GM19025 (cell line): ENCODE data around the gene CFAP53.

Source experiments
- ATAC-seq: cut with Tn5 transposase; IDR thresholded peaks from one replicate; pipeline ENCODE4 v1.9.1; 2021; ENCODE audit warnings: mild to moderate bottlenecking, low read depth, moderate library complexity; ENCODE audit not compliant: unreplicated experiment

Gene CFAP53

DNA sequence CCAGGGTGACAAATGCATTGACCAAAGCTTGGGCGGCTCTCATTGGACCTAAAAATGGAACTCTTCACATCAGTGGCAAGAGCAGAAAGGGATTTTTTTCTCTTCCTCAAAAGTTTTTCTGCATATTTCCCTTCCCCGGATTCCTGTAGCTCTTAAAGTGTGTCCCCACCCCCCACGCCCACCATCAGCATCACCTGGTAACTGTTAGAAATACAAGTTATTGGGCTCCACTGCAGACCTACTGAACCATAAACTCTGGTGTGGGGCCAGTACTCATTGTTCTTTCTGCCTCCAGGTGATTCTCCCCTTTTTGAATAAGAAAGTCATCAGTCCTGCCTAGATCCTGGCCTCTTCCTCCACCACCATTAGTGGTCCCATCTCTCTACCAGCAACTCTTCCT is 70.0 kb downstream of the CFAP53 start:
- no peak for ATAC-seq

DNA sequence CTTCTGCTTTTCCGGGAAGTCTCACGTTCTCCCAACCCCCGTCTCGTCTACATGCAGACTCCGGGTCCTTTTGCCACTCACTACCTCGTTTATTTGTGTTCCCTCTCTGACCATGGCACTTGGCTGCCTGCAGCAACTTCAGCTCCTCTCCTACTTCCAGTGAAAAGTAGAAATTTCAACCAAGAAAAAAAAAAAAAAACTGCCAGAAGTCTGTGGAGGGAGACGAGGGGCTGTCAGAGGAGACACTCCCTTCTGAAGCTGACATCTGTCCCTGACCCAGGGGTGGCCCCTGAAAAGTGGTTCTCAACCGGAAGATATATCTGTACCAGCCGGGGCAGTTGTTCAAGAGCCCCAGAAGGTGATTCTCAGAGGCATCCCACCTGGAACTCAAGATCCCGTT is 70.6 kb downstream of the CFAP53 start:
- no peak for ATAC-seq

DNA sequence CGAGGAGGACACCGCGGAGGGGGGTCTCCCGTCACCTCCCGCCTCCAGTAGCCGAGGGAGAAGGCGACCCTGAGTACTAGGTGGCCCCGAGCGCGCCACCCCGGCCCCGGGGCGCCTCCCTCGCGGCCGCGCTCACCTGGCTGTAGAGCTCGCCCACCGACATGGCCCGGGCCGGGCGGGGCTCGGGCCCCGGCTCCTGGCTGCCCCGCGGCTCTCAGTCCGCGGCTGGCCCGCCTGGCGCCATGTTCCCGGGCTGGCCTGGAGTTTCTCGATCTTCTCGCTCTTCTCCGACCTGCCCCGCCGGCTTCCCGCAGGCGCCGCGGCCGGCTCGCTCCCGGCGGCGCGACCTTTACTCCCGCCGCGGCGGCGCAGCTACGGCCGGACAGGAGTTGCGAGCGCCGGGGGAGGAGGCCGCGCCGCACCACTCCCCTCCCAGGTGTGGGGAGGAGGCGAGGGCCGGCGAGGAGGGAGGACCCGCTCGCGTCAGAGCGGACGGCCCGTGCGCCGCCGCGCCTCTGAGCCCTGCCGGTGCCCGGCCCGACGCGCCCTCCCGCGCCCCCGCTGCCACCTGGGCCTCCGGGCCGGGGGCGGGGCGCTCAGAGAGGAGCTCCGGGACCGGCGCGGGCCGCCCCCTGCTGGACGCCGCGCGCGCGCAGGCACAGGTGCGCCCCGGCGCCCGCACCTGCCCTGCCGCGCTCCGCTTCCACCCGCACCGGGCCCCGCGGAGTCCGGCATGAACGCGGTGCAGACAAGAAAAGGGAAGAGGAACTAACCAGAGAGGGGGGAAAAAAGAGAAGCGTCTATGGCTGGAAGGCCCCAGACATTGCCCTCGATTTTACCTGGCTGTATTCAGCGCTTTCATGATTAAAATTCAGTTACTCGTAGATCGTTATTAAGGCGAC is 71.4 kb downstream of the CFAP53 start, which contains the start of gene MYO5B:
Gene MYO5B, minus strand, starts transcription at position 517 of the 902 bp plus-strand sequence. Its CDS starts 354 bp downstream, at position 163.
- peak; percentile 60 for ATAC-seq

DNA sequence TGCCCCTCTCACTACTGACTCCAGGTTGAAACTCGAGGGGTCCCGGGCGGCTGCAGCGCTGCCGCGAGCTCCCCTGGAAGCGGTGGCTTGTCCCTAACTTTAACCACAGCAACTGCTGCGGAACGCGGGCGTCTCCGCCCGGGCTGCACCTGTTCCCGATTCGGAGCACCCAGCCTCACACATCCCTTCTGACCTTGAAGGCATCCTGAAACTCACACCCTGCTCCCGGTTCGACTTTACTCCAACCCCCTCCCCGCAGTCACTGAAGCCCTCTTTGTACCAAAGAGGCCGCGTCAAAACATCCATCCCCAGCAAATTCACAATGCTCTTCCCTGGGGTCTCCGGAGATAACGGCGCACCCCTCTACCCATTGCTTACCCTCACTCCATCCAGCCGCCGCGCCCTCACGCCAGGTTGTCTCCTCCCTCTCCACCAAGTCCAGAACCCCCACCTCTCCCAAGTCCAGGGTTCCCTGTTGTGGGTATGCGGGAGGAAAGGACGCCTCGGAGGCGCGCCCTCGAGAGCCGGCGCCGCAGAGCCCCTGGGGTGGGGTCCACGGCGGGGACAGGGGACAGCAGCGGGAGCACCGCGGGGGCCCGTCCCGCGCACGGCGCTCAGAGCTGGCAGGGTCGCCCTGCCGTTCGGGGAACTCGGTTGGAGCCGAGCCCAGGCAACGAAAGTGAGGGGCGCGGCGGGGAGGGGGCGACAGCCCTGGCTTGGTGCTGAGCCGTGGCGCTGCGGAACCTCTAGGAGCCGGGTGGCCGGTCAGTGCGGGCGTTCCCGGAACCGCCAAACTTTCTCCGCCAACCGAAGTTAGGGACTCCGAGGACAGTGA is 72.3 kb downstream of the CFAP53 start:
- ATAC-seq, result no peak

DNA sequence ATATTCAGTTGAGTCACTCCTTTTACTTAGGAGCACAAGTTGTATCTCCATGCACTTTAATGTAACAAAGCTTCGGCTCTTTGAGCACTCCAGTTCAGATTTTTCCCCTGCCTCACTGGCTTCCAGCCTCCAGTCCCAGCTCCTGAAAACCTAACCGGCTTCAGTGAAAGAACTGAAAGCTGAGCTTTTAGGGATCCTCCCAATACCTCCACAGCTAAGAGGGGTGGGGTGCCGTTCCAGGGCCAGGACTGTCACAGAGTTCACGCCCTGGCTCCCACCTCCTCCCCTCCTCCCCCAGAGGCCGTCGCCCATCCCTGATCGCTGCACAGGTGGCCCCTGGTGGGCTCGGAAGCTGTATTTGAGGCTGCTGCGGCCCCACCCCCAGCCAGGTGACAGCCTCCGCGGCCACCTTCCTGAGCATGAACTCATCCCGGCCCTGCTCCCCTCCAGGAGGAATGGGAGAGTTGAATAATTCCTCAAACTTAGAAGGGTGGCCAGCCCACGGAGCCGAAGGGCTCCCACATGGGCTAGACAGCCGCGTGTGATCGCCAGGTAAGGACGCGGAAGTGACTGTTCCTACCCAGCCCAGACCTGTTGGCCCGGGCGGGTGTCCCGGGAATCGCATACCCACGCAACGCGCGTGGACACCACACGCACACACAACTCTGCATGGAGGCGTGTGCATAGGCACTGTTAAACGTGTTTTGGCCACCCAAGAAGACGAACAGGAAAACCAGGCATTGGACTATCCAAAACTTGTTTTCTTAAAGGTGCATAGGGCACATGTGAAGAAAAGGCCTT is 73.1 kb downstream of the CFAP53 start:
- no peak for ATAC-seq

DNA sequence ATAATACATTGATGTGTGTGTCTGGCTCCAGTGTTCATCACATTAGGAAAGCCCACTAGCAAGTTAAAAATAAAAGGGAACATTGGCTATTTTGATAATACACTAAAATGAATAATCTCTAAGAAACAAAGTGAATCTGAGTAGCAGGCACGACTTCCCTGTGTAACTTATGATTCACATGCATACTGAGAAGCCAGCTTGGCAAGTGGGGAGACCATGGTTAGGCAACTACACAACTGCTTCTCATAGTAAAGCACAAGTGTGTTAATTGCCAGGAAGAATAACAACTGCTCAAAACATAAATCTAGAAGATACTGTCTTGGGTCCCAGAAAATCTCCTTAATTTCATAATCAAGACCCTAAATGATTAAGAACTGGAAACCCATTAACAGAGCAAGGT is 75.4 kb downstream of the CFAP53 start:
- ATAC-seq, result no peak

DNA sequence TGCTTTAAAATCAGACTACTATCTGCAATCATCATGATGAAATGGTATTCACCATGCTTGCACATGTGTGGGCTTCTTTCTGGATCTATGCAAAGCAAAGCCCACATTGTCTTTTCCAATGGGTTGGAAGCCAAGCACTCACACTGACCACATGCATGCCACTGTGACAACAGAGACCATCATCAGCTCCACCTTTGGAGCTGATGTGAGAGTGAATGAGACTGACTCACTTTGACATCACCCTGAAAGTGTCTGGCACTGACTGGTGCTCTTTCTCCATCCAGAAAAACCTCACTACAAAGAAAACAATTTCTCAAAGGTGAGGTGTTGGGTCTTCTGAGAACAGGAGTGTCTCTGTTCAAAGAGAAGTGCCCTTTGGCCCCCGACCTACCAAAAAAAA is 76.1 kb downstream of the CFAP53 start:
- no peak for ATAC-seq

DNA sequence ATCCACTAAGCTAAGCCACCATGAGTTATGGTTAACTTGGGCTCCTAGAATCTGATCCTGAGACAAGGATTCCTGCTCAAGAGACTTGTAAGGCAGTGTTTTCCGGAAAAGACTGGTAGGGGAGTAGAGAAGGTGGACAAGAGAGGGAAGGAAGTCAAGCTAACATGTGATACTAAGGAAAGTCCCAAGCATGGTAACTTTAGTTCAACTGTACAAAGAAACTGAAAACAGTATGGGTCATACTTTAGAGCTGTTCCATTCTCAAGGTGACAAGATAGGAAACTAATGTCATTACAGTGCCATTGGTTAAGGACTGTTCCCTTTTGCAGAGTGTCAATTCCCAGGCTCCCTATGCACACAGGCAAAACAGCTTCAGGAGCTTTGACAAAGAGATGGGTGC is 77.1 kb downstream of the CFAP53 start:
- ATAC-seq, result peak; percentile 69

DNA sequence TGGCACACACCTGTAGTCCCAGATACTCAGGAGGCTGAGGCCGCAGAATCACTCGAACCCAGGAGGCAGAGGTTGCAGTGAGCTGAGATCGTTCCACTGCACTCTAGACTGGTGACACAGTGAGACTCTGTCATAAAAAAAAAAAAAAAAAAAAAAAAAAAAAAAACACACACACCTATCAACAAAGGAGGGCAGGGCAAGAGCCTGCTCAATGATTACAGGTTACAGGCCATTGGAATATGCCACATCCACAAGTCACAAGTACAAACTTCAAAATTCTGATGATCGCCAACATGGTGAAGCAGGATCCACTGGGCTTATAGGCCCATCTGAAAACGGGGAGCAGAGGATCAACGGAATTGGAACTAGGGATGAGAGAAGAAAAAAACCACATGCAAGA is 77.6 kb downstream of the CFAP53 start:
- ATAC-seq, result no peak

DNA sequence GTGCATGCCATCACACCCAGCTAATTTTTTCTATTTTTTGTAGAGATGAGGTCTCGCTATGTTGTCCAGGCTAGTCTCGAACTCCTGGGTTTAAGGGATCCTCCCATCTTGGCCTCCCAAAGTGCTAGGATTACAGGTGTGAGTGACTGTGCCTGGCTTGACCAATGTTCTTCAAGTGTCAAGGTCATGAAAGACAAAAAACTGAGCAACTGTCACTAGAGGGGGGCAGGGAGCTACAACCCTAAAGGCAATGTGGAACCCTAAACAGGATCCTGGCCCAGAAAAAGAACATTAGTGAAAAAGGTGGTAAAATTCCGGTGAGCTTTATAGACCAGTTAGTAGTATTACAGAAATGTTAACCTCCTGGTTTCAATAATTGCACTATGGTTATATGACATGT is 78.6 kb downstream of the CFAP53 start:
- ATAC-seq, result no peak

DNA sequence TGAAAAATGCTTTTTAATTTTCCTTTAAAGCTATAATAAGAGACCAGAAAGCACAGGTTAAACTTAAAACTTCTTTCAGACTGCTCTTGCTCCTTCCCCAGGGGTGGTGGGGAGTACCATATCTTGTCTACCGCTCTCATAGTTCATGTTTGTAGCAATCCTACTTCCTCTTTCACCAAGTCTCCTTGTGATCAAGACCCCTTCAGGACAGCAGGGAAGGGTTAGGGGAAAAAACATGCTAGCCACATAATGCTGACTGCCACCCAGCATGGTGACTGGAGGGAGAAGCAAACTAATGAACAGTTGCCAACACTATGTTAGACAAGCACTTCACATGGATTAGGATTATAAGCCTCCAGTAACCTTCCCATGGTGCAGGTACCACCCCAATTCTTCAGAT is 79.9 kb downstream of the CFAP53 start:
- no peak for ATAC-seq

DNA sequence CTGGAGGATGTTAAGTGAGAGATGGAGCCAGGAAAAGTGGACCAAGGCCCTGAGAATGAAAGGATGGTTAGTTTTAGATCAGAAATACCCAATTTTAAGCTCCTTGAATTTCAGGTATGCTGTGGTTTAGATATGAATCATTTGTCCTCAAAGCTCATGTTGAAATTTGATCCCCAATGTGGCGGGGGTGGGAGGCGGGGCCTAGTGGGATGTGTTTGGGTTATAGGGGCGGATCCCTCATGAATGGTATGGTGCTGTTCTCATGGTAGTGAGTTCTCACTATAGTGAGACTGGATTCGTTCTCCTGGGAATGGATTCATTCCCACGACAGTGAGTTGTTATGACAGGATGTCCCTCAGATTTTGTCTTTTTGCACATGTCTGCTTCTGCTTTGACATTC is 82.7 kb downstream of the CFAP53 start:
- ATAC-seq, result no peak

DNA sequence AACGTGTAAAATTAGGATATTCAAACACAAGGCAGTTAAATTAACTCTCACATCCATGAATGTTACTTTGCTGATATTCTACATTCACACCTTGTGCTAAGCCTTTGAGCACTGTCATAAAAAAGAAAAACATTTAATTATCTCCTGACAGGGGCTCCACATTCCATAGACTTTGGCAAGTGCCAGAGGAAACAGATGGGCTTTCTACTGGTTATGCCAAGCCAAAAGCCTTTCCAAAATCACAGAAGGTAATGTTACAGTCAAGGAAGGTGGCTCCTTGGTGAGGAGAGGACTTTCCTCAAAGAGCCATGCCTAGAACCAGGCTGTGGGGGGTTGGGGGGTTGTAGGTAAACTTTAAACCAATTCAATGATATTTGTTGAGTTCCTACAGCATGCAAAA is 83.8 kb downstream of the CFAP53 start:
- ATAC-seq, result no peak

DNA sequence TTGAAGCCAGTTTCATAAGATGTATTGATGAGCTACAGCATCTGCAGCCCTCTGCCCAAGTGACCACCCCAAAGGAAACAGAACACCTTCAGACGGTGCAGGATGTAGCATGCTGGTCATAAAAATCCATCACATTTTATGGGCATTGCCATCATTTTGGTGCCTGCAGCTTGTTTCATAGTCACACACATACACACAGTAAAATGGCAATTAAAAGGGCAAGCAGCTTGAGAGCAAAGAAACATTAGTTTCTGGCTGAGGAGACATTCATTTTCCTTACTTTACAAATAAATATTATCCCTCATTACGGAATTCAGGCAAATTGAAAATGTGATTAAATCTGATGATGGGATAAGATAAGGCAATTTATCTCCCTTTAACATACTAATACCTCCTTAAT is 84.7 kb downstream of the CFAP53 start:
- no peak for ATAC-seq

DNA sequence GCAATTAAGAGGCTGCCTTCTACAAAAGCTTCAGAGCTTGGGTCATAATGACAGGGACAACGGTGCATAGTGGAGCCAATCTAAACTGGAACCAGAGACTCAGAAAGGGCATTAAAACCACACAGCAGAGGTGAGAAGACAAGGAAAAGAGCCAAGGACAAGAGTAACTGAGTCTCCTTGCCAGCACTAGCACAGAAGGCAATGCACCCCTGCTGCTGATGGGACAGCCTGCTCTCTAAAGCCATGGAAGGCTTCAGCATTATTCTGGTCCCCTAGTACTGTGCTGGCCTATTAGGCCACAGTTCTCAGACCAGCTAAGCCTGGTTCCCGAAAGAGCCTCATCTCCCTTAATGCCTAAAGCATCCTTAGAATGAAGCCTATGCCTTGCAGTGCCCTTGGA is 86.8 kb downstream of the CFAP53 start:
- ATAC-seq, result no peak

DNA sequence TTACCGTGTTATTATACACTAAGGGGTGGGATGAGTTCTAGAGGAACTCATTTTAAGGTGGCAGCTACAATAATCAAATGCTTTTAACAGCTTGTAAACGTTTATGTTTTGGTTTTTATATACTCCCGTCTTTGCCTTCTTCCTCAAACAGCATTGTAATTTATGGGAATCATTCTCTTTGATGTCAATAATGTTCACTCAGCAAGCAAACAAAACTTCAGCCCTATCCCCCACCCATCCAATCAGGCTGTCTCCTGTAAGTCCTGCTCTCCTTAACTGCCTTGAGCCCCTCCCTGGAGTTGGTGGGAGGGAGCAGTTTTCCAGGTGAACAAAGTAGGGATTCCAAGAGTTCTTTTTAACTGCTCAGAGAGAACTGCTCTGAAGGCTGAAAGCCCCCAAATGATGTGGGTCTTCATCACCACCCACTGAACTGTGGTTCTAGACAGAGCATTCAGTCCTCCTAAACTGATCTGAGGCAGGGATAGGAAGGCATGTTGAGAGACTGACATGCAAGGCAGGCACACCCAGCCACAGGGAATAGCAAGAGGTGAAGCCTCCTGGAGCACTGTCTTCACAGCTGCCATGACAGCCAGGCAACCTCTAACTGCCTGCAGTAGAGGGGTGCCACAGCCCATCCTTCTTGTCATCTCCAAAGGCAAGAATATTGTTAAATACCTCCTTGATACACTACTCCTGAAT is 88.9 kb downstream of the CFAP53 start:
- ATAC-seq, result no peak
